ENCODE results near the gene MAP2K5.
"Not testable (repeated sequence)": the region's sequence is repeated elsewhere in the genome, so short reads cannot be mapped to it uniquely, and the experiment has no call there.

Gene MAP2K5

GRCh38 chr15:67613211-67613610, 70.7 kb downstream of the MAP2K5 start:
- no peaks in the 10 kb centered on the region for H3K27me3 ChIP-seq (ENCODE audit: control insufficient read depth, insufficient read depth, low read length)
- no CpG with 5 or more reads among the region's 1 CpG for WGBS (ENCODE audit: insufficient coverage, insufficient read length)
- H3K9me3 ChIP-seq (ENCODE audit: control insufficient read depth, insufficient read depth, low read length): no peaks in the 10 kb centered on the region
- H3K36me3 ChIP-seq (ENCODE audit: control insufficient read depth, insufficient read depth, low read length): no peaks in the 10 kb centered on the region
- no peak overlapping the region for H3K4me3 ChIP-seq (ENCODE audit: low read length)
- no peak for DNase-seq (ENCODE audit: low read depth, low spot score)
- H3K4me1 ChIP-seq (ENCODE audit: control insufficient read depth, insufficient read depth, low read length): no peaks in the 10 kb centered on the region
- H3K27ac ChIP-seq (ENCODE audit: low read length): no peak overlapping the region

- Histone ChIP-seq H3K36me3 (ENCODE audit: control insufficient read depth, insufficient read depth, low read length) (no peaks in the 10 kb centered on the region), H3K9me3 (ENCODE audit: control insufficient read depth, insufficient read depth, low read length) (no peaks in the 10 kb centered on the region), H3K27me3 (ENCODE audit: control insufficient read depth, insufficient read depth, low read length) (no peaks in the 10 kb centered on the region), H3K4me3 (ENCODE audit: low read length) (no peak overlapping the region), H3K4me1 (ENCODE audit: control insufficient read depth, insufficient read depth, low read length) (no peaks in the 10 kb centered on the region), H3K27ac (ENCODE audit: low read length) (no peak overlapping the region)
- no CpG with 5 or more reads among the region's 3 CpGs for WGBS (ENCODE audit: insufficient coverage, insufficient read length)
- DNase-seq (ENCODE audit: low read depth, low spot score): no peak
Measured at GRCh38 chr15:67613708-67614107, 71.2 kb downstream of the MAP2K5 start.

GRCh38 chr15:67615131-67615534, 72.6 kb downstream of the MAP2K5 start:
- H3K4me3 ChIP-seq (ENCODE audit: low read length); DNase-seq (ENCODE audit: low read depth, low spot score): not testable (repeated sequence)
- WGBS (ENCODE audit: insufficient coverage, insufficient read length): no CpG with 5 or more reads among the region's 6 CpGs

GRCh38 chr15:67618297-67618696, 75.8 kb downstream of the MAP2K5 start:
- no peak overlapping the region for H3K27ac ChIP-seq (ENCODE audit: low read length)
- no peaks in the 10 kb centered on the region for H3K4me1 ChIP-seq (ENCODE audit: control insufficient read depth, insufficient read depth, low read length)
- no CpG with 5 or more reads among the region's 4 CpGs for WGBS (ENCODE audit: insufficient coverage, insufficient read length)

More at GRCh38 chr15:67615131-67615534, 72.6 kb downstream of the MAP2K5 start:
- H3K36me3 ChIP-seq (ENCODE audit: control insufficient read depth, insufficient read depth, low read length); H3K4me1 ChIP-seq (ENCODE audit: control insufficient read depth, insufficient read depth, low read length); H3K9me3 ChIP-seq (ENCODE audit: control insufficient read depth, insufficient read depth, low read length); H3K27me3 ChIP-seq (ENCODE audit: control insufficient read depth, insufficient read depth, low read length); H3K27ac ChIP-seq (ENCODE audit: low read length): not testable (repeated sequence)

GRCh38 chr15:67622110-67622509, 79.6 kb downstream of the MAP2K5 start:
- Histone ChIP-seq H3K27ac (ENCODE audit: low read length) (no peak overlapping the region), H3K36me3 (ENCODE audit: control insufficient read depth, insufficient read depth, low read length) (no peaks in the 10 kb centered on the region), H3K4me3 (ENCODE audit: low read length) (no peak overlapping the region), H3K4me1 (ENCODE audit: control insufficient read depth, insufficient read depth, low read length) (no peaks in the 10 kb centered on the region), H3K9me3 (ENCODE audit: control insufficient read depth, insufficient read depth, low read length) (no peaks in the 10 kb centered on the region), H3K27me3 (ENCODE audit: control insufficient read depth, insufficient read depth, low read length) (no peaks in the 10 kb centered on the region)
- WGBS (ENCODE audit: insufficient coverage, insufficient read length): no CpG with 5 or more reads among the region's 2 CpGs
- DNase-seq (ENCODE audit: low read depth, low spot score): no peak

More at GRCh38 chr15:67618297-67618696, 75.8 kb downstream of the MAP2K5 start:
- DNase-seq (ENCODE audit: low read depth, low spot score): no peak
- Histone ChIP-seq H3K36me3 (ENCODE audit: control insufficient read depth, insufficient read depth, low read length) (no peaks in the 10 kb centered on the region), H3K4me3 (ENCODE audit: low read length) (no peak overlapping the region), H3K9me3 (ENCODE audit: control insufficient read depth, insufficient read depth, low read length) (no peaks in the 10 kb centered on the region), H3K27me3 (ENCODE audit: control insufficient read depth, insufficient read depth, low read length) (no peaks in the 10 kb centered on the region)

GRCh38 chr15:67632261-67632660, 89.8 kb downstream of the MAP2K5 start:
- no peak for DNase-seq (ENCODE audit: low read depth, low spot score)
- Histone ChIP-seq H3K36me3 (ENCODE audit: control insufficient read depth, insufficient read depth, low read length) (no peaks in the 10 kb centered on the region), H3K4me3 (ENCODE audit: low read length) (no peak overlapping the region), H3K27me3 (ENCODE audit: control insufficient read depth, insufficient read depth, low read length) (no peaks in the 10 kb centered on the region), H3K9me3 (ENCODE audit: control insufficient read depth, insufficient read depth, low read length) (no peaks in the 10 kb centered on the region), H3K27ac (ENCODE audit: low read length) (no peak overlapping the region), H3K4me1 (ENCODE audit: control insufficient read depth, insufficient read depth, low read length) (no peaks in the 10 kb centered on the region)
- no CpG with 5 or more reads among the region's 3 CpGs for WGBS (ENCODE audit: insufficient coverage, insufficient read length)

GRCh38 chr15:67635950-67636349, 93.4 kb downstream of the MAP2K5 start:
- H3K4me1 ChIP-seq (ENCODE audit: control insufficient read depth, insufficient read depth, low read length); H3K36me3 ChIP-seq (ENCODE audit: control insufficient read depth, insufficient read depth, low read length); H3K27ac ChIP-seq (ENCODE audit: low read length); DNase-seq (ENCODE audit: low read depth, low spot score); H3K9me3 ChIP-seq (ENCODE audit: control insufficient read depth, insufficient read depth, low read length); H3K4me3 ChIP-seq (ENCODE audit: low read length); H3K27me3 ChIP-seq (ENCODE audit: control insufficient read depth, insufficient read depth, low read length): not testable (repeated sequence)
- WGBS (ENCODE audit: insufficient coverage, insufficient read length): no CpG with 5 or more reads among the region's 11 CpGs

- WGBS (ENCODE audit: insufficient coverage, insufficient read length): 100% methylated on average over 2 of the region's 6 CpGs
- Histone ChIP-seq H3K4me3 (ENCODE audit: low read length) (no peak overlapping the region), H3K27ac (ENCODE audit: low read length) (no peak overlapping the region), H3K4me1 (ENCODE audit: control insufficient read depth, insufficient read depth, low read length) (no peaks in the 10 kb centered on the region), H3K36me3 (ENCODE audit: control insufficient read depth, insufficient read depth, low read length) (no peaks in the 10 kb centered on the region), H3K9me3 (ENCODE audit: control insufficient read depth, insufficient read depth, low read length) (no peaks in the 10 kb centered on the region), H3K27me3 (ENCODE audit: control insufficient read depth, insufficient read depth, low read length) (no peaks in the 10 kb centered on the region)
- DNase-seq (ENCODE audit: low read depth, low spot score): no peak
Measured at GRCh38 chr15:67639591-67639990, 97.1 kb downstream of the MAP2K5 start.

GRCh38 chr15:67641453-67641852, 99.0 kb downstream of the MAP2K5 start:
- no peak for DNase-seq (ENCODE audit: low read depth, low spot score)
- Histone ChIP-seq H3K9me3 (ENCODE audit: control insufficient read depth, insufficient read depth, low read length) (no peaks in the 10 kb centered on the region), H3K27ac (ENCODE audit: low read length) (no peak overlapping the region), H3K27me3 (ENCODE audit: control insufficient read depth, insufficient read depth, low read length) (no peaks in the 10 kb centered on the region), H3K4me1 (ENCODE audit: control insufficient read depth, insufficient read depth, low read length) (no peaks in the 10 kb centered on the region), H3K36me3 (ENCODE audit: control insufficient read depth, insufficient read depth, low read length) (no peaks in the 10 kb centered on the region), H3K4me3 (ENCODE audit: low read length) (no peak overlapping the region)
- no CpG with 5 or more reads among the region's 3 CpGs for WGBS (ENCODE audit: insufficient coverage, insufficient read length)

- H3K9me3 ChIP-seq (ENCODE audit: control insufficient read depth, insufficient read depth, low read length): no peaks in the 10 kb centered on the region
- no peak for DNase-seq (ENCODE audit: low read depth, low spot score)
- no peaks in the 10 kb centered on the region for H3K27me3 ChIP-seq (ENCODE audit: control insufficient read depth, insufficient read depth, low read length)
- WGBS (ENCODE audit: insufficient coverage, insufficient read length): no CpG with 5 or more reads among the region's 2 CpGs
- no peak overlapping the region for H3K4me3 ChIP-seq (ENCODE audit: low read length)
- H3K36me3 ChIP-seq (ENCODE audit: control insufficient read depth, insufficient read depth, low read length): no peaks in the 10 kb centered on the region
- H3K27ac ChIP-seq (ENCODE audit: low read length): no peak overlapping the region
- no peaks in the 10 kb centered on the region for H3K4me1 ChIP-seq (ENCODE audit: control insufficient read depth, insufficient read depth, low read length)
Measured at GRCh38 chr15:67646847-67647246, 104.3 kb downstream of the MAP2K5 start.

GRCh38 chr15:67652586-67652985, 110.1 kb downstream of the MAP2K5 start:
- Histone ChIP-seq H3K4me1 (ENCODE audit: control insufficient read depth, insufficient read depth, low read length) (no peaks in the 10 kb centered on the region), H3K27ac (ENCODE audit: low read length) (no peak overlapping the region), H3K36me3 (ENCODE audit: control insufficient read depth, insufficient read depth, low read length) (no peaks in the 10 kb centered on the region), H3K27me3 (ENCODE audit: control insufficient read depth, insufficient read depth, low read length) (no peaks in the 10 kb centered on the region), H3K4me3 (ENCODE audit: low read length) (no peak overlapping the region), H3K9me3 (ENCODE audit: control insufficient read depth, insufficient read depth, low read length) (no peaks in the 10 kb centered on the region)
- DNase-seq (ENCODE audit: low read depth, low spot score): no peak
- no CpG with 5 or more reads among the region's 2 CpGs for WGBS (ENCODE audit: insufficient coverage, insufficient read length)
